Small intestine (tissue), 7 donors: Measurements from ENCODE around the gene MCEE. TPM values are rescaled to one million over a fixed set of nuclear protein-coding genes. Genes with fewer than 3 reads are reported as not detected.

Experiments used
- DNase-seq, 2 donors: peaks; one replicate each; pipeline versions ENCODE4 v3.0.0 to v3.0.0-alpha.2; 2013
- FAIRE-seq: peaks from 2 replicates; lab custom pipeline; 2012; peaks lifted over from hg19 to GRCh38; lab: Jason Lieb, UNC
- H3K27ac ChIP-seq, 3 donors: one replicate each; pipeline ENCODE4 v1.5.1; 2013; ENCODE audit warnings: low read length in 2 of 3, mild to moderate bottlenecking in 2 of 3, control low read depth in 1 of 3, inconsistent platforms in 1 of 3, low read depth in 1 of 3, moderate library complexity in 1 of 3
- H3K27me3 ChIP-seq, 3 donors: one replicate each; pipeline ENCODE4 v1.6.1; 2013; ENCODE audit warnings: low read length in 3 of 3, inconsistent platforms in 1 of 3; ENCODE audit not compliant: control insufficient read depth in 3 of 3, insufficient read depth in 3 of 3
- H3K36me3 ChIP-seq, 3 donors: one replicate each; pipeline ENCODE4 v1.6.1; 2013; ENCODE audit warnings: low read length in 3 of 3, inconsistent platforms in 1 of 3, low read depth in 1 of 3, mild to moderate bottlenecking in 1 of 3, moderate library complexity in 1 of 3; ENCODE audit not compliant: control insufficient read depth in 3 of 3, insufficient read depth in 2 of 3
- H3K4me1 ChIP-seq, 3 donors: one replicate each; pipeline ENCODE4 v1.6.1; 2013; ENCODE audit warnings: low read length in 2 of 3, inconsistent platforms in 1 of 3, low read depth in 1 of 3, mild to moderate bottlenecking in 1 of 3, moderate library complexity in 1 of 3; ENCODE audit not compliant: control insufficient read depth in 3 of 3, insufficient read depth in 2 of 3
- H3K4me3 ChIP-seq, 3 donors: one replicate each; pipeline ENCODE4 v1.5.1; 2013; ENCODE audit warnings: low read length in 3 of 3, control low read depth in 1 of 3, inconsistent platforms in 1 of 3, low read depth in 1 of 3, mild to moderate bottlenecking in 1 of 3, moderate library complexity in 1 of 3
- H3K9me3 ChIP-seq, 2 donors: one replicate each; pipeline ENCODE4 v1.6.1; 2013; ENCODE audit warnings: low read depth in 1 of 2, low read length in 1 of 2; ENCODE audit not compliant: control insufficient read depth in 2 of 2, insufficient read depth in 1 of 2
- WGBS, 3 donors: extraction: QIAGEN DNeasy Blood & Tissue Kit; methylation state at CpG; one replicate each; pipeline ENCODE4 v1.1.7; 2013; 5-methylcytosine and 5-hydroxymethylcytosine counted together
- polyA plus RNA-seq, 4 donors: library from polyadenylated mRNA; stranded (reverse) in 3 of 4; unstranded in 1 of 4; fragments of 200-250 nt in 3 of 4; fragments of 120-200 nt in 1 of 4; gene quantifications; one replicate each; pipeline versions ENCODE4 v1.2.1 to v1.2.3, GENCODE V29; 2013
- donor health status: healthy with polysubstance abuse.
- donor health status: control.
- donor health status: control.
- donor health status: Bipolar disorder and iron deficiency.
- donor health status: healthy.

MCEE gene
- polyA plus RNA-seq, 4 donors = 16.3 to 43.6 (median 31.5) TPM

DNA sequence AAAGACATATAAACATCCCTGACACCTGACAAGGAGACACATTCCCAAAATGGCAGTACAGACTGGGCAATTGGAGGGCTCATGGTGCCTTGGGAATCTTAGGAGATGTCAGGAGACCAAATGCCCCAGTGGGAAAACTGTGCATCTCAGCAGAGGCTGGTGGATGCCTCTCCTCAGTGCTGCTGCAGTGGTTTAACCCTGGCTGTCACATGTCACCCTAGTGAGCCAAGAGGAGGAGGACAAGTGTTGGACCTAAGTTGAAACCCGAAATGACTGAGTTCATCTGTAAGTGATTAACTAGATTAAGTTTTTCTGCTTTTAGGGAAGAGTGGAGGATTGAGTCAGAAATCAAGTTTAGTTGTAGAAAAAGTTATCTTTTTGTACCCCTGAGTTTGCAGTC is 66.8 kb downstream of the MCEE start:
- 48 to 56% (median 53%) methylated on average over 1 of the region's 1 CpG for WGBS, 3 donors
- peaks cover 0 to 17% (median 0%) of the 10 kb centered on the region in 3 donors for H3K27me3 ChIP-seq
- H3K4me3 ChIP-seq = no peak overlapping the region
- no peaks in the 10 kb centered on the region for H3K9me3 ChIP-seq
- DNase-seq (no peak), FAIRE-seq (no peak)
- no peaks in the 10 kb centered on the region for H3K36me3 ChIP-seq
- no peak overlapping the region for H3K27ac ChIP-seq
- peaks cover 0 to 12% (median 0%) of the 10 kb centered on the region in 3 donors for H3K4me1 ChIP-seq

- DNase-seq = no peak
- Histone ChIP-seq H3K9me3 (no peaks in the 10 kb centered on the region), H3K4me1 (peaks cover 0 to 8% (median 0%) of the 10 kb centered on the region in 3 donors), H3K4me3 (no peak overlapping the region), H3K27me3 (peaks cover 0 to 17% (median 0%) of the 10 kb centered on the region in 3 donors), H3K27ac (no peak overlapping the region), H3K36me3 (no peaks in the 10 kb centered on the region)
- FAIRE-seq = no peak
- WGBS, 3 donors = 59 to 70% (median 64%) methylated on average over 3 of the region's 3 CpGs
These were observed 69.2 kb downstream of the MCEE start for GRCh38 chr2:71060871-71061270.

DNA sequence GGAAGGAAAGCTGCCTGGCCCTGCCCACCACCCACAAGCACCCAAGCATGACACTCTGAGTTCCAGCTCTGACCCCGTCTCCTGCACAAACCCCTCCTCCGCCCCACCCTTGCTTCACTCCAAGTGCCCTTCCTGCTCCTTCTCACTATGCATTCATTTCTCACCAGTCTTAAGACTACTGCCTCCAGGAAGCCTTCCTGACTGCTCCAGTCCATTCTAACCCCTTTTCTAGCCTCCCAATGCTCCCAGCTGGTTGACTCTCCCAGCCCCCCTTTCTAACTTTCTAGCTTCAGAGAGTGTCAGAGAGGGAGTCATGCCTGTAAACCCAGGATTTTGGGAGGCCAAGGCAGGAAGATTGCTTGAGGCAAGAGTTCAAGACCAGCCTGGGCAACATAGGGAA is 69.8 kb downstream of the MCEE start:
- peaks cover 0 to 8% (median 0%) of the 10 kb centered on the region in 3 donors for H3K4me1 ChIP-seq
- H3K27me3 ChIP-seq = peaks cover 0 to 17% (median 0%) of the 10 kb centered on the region in 3 donors
- WGBS, 3 donors = 68 to 76% (median 69%) methylated on average over 2 of the region's 2 CpGs
- no peak overlapping the region for H3K4me3 ChIP-seq
- DNase-seq = no peak
- no peaks in the 10 kb centered on the region for H3K36me3 ChIP-seq
- no peaks in the 10 kb centered on the region for H3K9me3 ChIP-seq
- FAIRE-seq = no peak
- H3K27ac ChIP-seq = no peak overlapping the region

Other genes starting within 250 kb of the MCEE start
- 1 to 10 TPM in 2 of 4 donors, under 1 TPM in 2; 0.13 to 1.1 (median 0.73) TPM for gene VAX2, start 229.7 kb downstream of the MCEE start, polyA plus RNA-seq
- gene ATP6V1B1, start 194.3 kb downstream of the MCEE start, polyA plus RNA-seq = 1 to 10 TPM in 1 of 4 donors, under 1 TPM in 1, not detected in 2; 0.21 to 2.5 TPM
- 1 to 10 TPM; 1.7 to 2.4 (median 2.2) TPM for gene ANKRD53, start 151.6 kb downstream of the MCEE start, polyA plus RNA-seq
- 10 to 100 TPM in 3 of 4 donors, 1 to 10 TPM in 1; 9.8 to 49.8 (median 29.0) TPM for gene TEX261, start 135.4 kb downstream of the MCEE start, polyA plus RNA-seq
- 10 to 100 TPM; 54.8 to 81.0 (median 73.9) TPM for gene NAGK, start 61.6 kb downstream of the MCEE start, polyA plus RNA-seq
- 10 to 100 TPM; 14.3 to 31.2 (median 18.5) TPM for gene MPHOSPH10, start 405 bp upstream of the MCEE start, polyA plus RNA-seq
- 1 to 10 TPM in 2 of 4 donors, under 1 TPM in 2; 0.45 to 4.8 (median 1.4) TPM for gene PAIP2B, start 96.9 kb upstream of the MCEE start, polyA plus RNA-seq
- gene ZNF638, start 201.6 kb upstream of the MCEE start, polyA plus RNA-seq = 100 to 1,000 TPM in 2 of 4 donors, 10 to 100 TPM in 2; 51.1 to 130 (median 80.4) TPM